Mesenchymal stem cell (in vitro differentiated cells and primary cell): ENCODE data around the gene PSMF1.
"Not testable (repeated sequence)": the region's sequence is repeated elsewhere in the genome, so short reads cannot be mapped to it uniquely, and the experiment has no call there.

ENCODE experiments used
- DNase-seq: peaks from one replicate; pipeline ENCODE4 v3.0.0-alpha.2; 2013
- H2AFZ ChIP-seq: one replicate; pipeline ENCODE4 v1.6.1; 2013; ENCODE audit warnings: low read depth, mild to moderate bottlenecking, control low read depth, inconsistent platforms, low read length, moderate library complexity
- H2AK5ac ChIP-seq: 2 replicates; pipeline ENCODE4 v1.6.1; 2013; ENCODE audit warnings: low read length, moderate library complexity, mild to moderate bottlenecking, inconsistent platforms; ENCODE audit not compliant: severe bottlenecking
- H2BK120ac ChIP-seq: one replicate; pipeline ENCODE4 v1.6.1; 2013; ENCODE audit warnings: low read depth, mild to moderate bottlenecking, inconsistent platforms, low read length, moderate library complexity
- H2BK12ac ChIP-seq, 2 experiments: one replicate each; pipeline ENCODE4 v1.6.1; 2013; ENCODE audit warnings: inconsistent platforms in 2 of 2, low read length in 2 of 2, mild to moderate bottlenecking in 2 of 2, moderate library complexity in 2 of 2, control low read depth in 1 of 2
- H2BK15ac ChIP-seq: one replicate; pipeline ENCODE4 v1.6.1; 2013; ENCODE audit warnings: mild to moderate bottlenecking, low read depth, inconsistent platforms; ENCODE audit not compliant: poor library complexity, severe bottlenecking
- H2BK5ac ChIP-seq: 2 replicates; pipeline ENCODE4 v1.6.1; 2013; ENCODE audit warnings: low read depth, mild to moderate bottlenecking, low read length, control low read depth, inconsistent platforms; ENCODE audit not compliant: poor library complexity, severe bottlenecking
- H3K14ac ChIP-seq, 2 experiments: one replicate each; pipeline ENCODE4 v1.6.1; 2013; ENCODE audit warnings: inconsistent platforms in 2 of 2, low read length in 2 of 2, control low read depth in 1 of 2, mild to moderate bottlenecking in 1 of 2, moderate library complexity in 1 of 2
- H3K18ac ChIP-seq, 2 experiments: one replicate each; pipeline ENCODE4 v1.6.1; 2013; ENCODE audit warnings: inconsistent platforms in 2 of 2, low read length in 2 of 2, control low read depth in 1 of 2, low read depth in 1 of 2, mild to moderate bottlenecking in 1 of 2
- H3K23ac ChIP-seq, 2 experiments: one replicate each; pipeline ENCODE4 v1.6.1; 2013; ENCODE audit warnings: inconsistent platforms in 2 of 2, low read length in 2 of 2, mild to moderate bottlenecking in 2 of 2, moderate library complexity in 2 of 2, control low read depth in 1 of 2
- H3K27ac ChIP-seq: 2 replicates; pipeline ENCODE4 v1.5.1; 2013; ENCODE audit warnings: mild to moderate bottlenecking, moderate library complexity, low read length, control low read depth, inconsistent platforms; ENCODE audit not compliant: poor library complexity, severe bottlenecking
- H3K27me3 ChIP-seq, 2 experiments: 2 replicates each; pipeline versions ENCODE4 v1.6.1 to v1.7.0; 2013; ENCODE audit warnings: low read length in 2 of 2, mild to moderate bottlenecking in 2 of 2, moderate library complexity in 2 of 2, control low read depth in 1 of 2, inconsistent platforms in 1 of 2; ENCODE audit not compliant: control insufficient read depth in 1 of 2, insufficient read depth in 1 of 2
- H3K36me3 ChIP-seq, 2 experiments: 2 replicates each; pipeline versions ENCODE4 v1.6.1 to v1.7.0; 2013; ENCODE audit warnings: low read length in 2 of 2, control low read depth in 1 of 2, inconsistent platforms in 1 of 2, low read depth in 1 of 2, mild to moderate bottlenecking in 1 of 2; ENCODE audit not compliant: insufficient read depth in 2 of 2, control insufficient read depth in 1 of 2
- H3K4ac ChIP-seq, 2 experiments: one replicate each; pipeline ENCODE4 v1.6.1; 2013; ENCODE audit warnings: inconsistent platforms in 2 of 2, low read length in 2 of 2, mild to moderate bottlenecking in 2 of 2, moderate library complexity in 2 of 2, control low read depth in 1 of 2, low read depth in 1 of 2
- H3K4me1 ChIP-seq: 2 replicates; pipeline ENCODE4 v1.6.1; 2013; ENCODE audit warnings: low read depth, low read length, control low read depth; ENCODE audit not compliant: control insufficient read depth, insufficient read depth
- H3K4me2 ChIP-seq: 2 replicates; pipeline ENCODE4 v1.6.1; 2013; ENCODE audit warnings: low read length, mild to moderate bottlenecking, inconsistent platforms; ENCODE audit not compliant: poor library complexity, severe bottlenecking
- H3K4me3 ChIP-seq, 2 experiments: 2 replicates each; pipeline versions ENCODE4 v1.5.1 to v1.7.0; 2013; ENCODE audit warnings: low read length in 2 of 2, mild to moderate bottlenecking in 2 of 2, control low read depth in 1 of 2, low read depth in 1 of 2; ENCODE audit not compliant: insufficient read depth in 1 of 2
- H3K79me1 ChIP-seq: replicated peaks from 2 replicates; pipeline ENCODE4 v1.6.1; 2013; ENCODE audit warnings: mild to moderate bottlenecking, control low read depth, low read length, inconsistent platforms; ENCODE audit not compliant: poor library complexity, severe bottlenecking
- H3K9ac ChIP-seq: 2 replicates; pipeline ENCODE4 v1.7.0; 2013; ENCODE audit warnings: mild to moderate bottlenecking, low read length, moderate library complexity
- H3K9me3 ChIP-seq: 2 replicates; pipeline ENCODE4 v1.7.0; 2013; ENCODE audit warnings: mild to moderate bottlenecking, low read length; ENCODE audit not compliant: control insufficient read depth
- H4K8ac ChIP-seq: one replicate; pipeline ENCODE4 v1.6.1; 2013; ENCODE audit warnings: inconsistent platforms, mild to moderate bottlenecking, low read length, moderate library complexity
- H4K91ac ChIP-seq: one replicate; pipeline ENCODE4 v1.6.1; 2013; ENCODE audit warnings: mild to moderate bottlenecking, low read length, inconsistent platforms
- WGBS: methylation state at CpG from one replicate; pipeline ENCODE4 v1.1.7; 2013; ENCODE audit warnings: mixed read lengths; 5-methylcytosine and 5-hydroxymethylcytosine counted together

PSMF1 gene

GRCh38 chr20:1144401-1145172, 26.2 kb downstream of the PSMF1 start:
- Histone ChIP-seq H2AFZ (no peak overlapping the region), H4K8ac (no peak overlapping the region), H3K18ac (no peak overlapping the region), H2BK120ac (no peak overlapping the region), H3K23ac (no peak overlapping the region), H3K9me3 (no peaks in the 10 kb centered on the region), H3K27ac (no peak overlapping the region), H3K4me2 (no peak overlapping the region), H3K4ac (no peak overlapping the region), H3K79me1 (peaks cover 27% of the 10 kb centered on the region), H2AK5ac (no peak overlapping the region), H3K9ac (no peak overlapping the region), H2BK5ac (no peak overlapping the region), H3K27me3 (no peaks in the 10 kb centered on the region), H3K4me1 (peaks cover 2% of the 10 kb centered on the region), H2BK12ac (no peak overlapping the region), H2BK15ac (no peak overlapping the region), H4K91ac (no peak overlapping the region), H3K36me3 (peaks cover 26 to 67% of the 10 kb centered on the region in 2 experiments), H3K14ac (no peak overlapping the region), H3K4me3 (no peak overlapping the region)
- WGBS, result 98% methylated on average over 10 of the region's 10 CpGs
- no peak for DNase-seq

- no peak for DNase-seq
- Histone ChIP-seq H4K8ac (no peak overlapping the region), H3K27ac (no peak overlapping the region), H2BK15ac (no peak overlapping the region), H3K18ac (no peak overlapping the region), H3K4me3 (no peak overlapping the region), H2BK5ac (no peak overlapping the region), H3K4me2 (no peak overlapping the region), H3K4ac (no peak overlapping the region), H4K91ac (no peak overlapping the region), H2BK120ac (no peak overlapping the region), H2BK12ac (no peak overlapping the region), H3K14ac (no peak overlapping the region), H2AK5ac (no peak overlapping the region), H3K23ac (no peak overlapping the region), H3K9ac (no peak overlapping the region), H3K36me3 (peaks cover 26 to 58% of the 10 kb centered on the region in 2 experiments), H3K27me3 (no peaks in the 10 kb centered on the region), H2AFZ (no peak overlapping the region), H3K79me1 (peaks cover 30% of the 10 kb centered on the region), H3K9me3 (no peaks in the 10 kb centered on the region), H3K4me1 (peaks cover 2% of the 10 kb centered on the region)
- 86% methylated on average over 4 of the region's 5 CpGs for WGBS
Observed at GRCh38 chr20:1146957-1147356, 28.6 kb downstream of the PSMF1 start.

- H2BK15ac ChIP-seq, DNase-seq, H3K4me3 ChIP-seq, H3K4ac ChIP-seq, H4K8ac ChIP-seq, H4K91ac ChIP-seq, H2AFZ ChIP-seq, H3K27me3 ChIP-seq, H3K23ac ChIP-seq, H3K4me1 ChIP-seq, H3K18ac ChIP-seq, H2BK5ac ChIP-seq, H2BK120ac ChIP-seq, H3K27ac ChIP-seq, H3K9ac ChIP-seq, H3K4me2 ChIP-seq, H2BK12ac ChIP-seq, H2AK5ac ChIP-seq, H3K9me3 ChIP-seq, H3K14ac ChIP-seq: not testable (repeated sequence)
- 37% methylated on average over 1 of the region's 2 CpGs for WGBS
- Histone ChIP-seq H3K79me1 (peaks cover 40% of the 10 kb centered on the region), H3K36me3 (peaks cover 26 to 75% of the 10 kb centered on the region in 2 experiments)
Observed at GRCh38 chr20:1149812-1150211, 31.4 kb downstream of the PSMF1 start.

DNA sequence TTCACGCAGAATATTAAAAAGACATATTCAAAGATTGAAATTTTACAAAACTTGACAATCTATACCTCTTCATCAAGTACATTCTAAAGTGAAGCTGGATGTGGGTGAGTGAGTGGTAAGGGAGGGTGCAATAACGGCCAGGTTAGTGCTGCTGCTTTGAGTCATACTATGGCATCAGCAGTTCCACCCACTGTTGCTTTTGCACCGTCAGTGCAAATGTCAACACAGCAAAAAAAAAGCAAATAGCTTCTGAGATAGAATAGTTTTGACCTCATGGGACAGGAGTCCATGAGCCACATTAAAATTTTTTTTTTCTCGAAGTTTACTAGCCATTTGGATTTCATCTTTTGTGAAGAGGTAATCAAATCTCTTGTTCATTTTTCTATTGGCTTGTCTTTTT, 31.8 kb downstream of the PSMF1 start:
- Histone ChIP-seq H4K8ac (no peak overlapping the region), H2AFZ (no peak overlapping the region), H3K4ac (no peak overlapping the region), H2AK5ac (no peak overlapping the region), H3K4me3 (no peak overlapping the region), H3K36me3 (peaks cover 25 to 76% of the 10 kb centered on the region in 2 experiments), H3K18ac (no peak overlapping the region), H3K79me1 (peaks cover 40% of the 10 kb centered on the region), H2BK120ac (no peak overlapping the region), H2BK5ac (no peak overlapping the region), H4K91ac (no peak overlapping the region), H3K23ac (no peak overlapping the region), H3K27ac (no peak overlapping the region), H3K14ac (no peak overlapping the region), H3K4me2 (no peak overlapping the region), H3K9me3 (no peaks in the 10 kb centered on the region), H3K4me1 (peaks cover 2% of the 10 kb centered on the region), H3K27me3 (no peaks in the 10 kb centered on the region), H2BK12ac (no peak overlapping the region), H3K9ac (no peak overlapping the region), H2BK15ac (no peak overlapping the region)
- peak; percentile 17 for DNase-seq
- 86% methylated on average over 2 of the region's 4 CpGs for WGBS
